Stimulated activated effector memory CD8-positive, alpha-beta T cell treated with anti-CD3 and anti-CD28 coated beads, Interleukin-12 subunit alpha, Interleukin-12 subunit beta, amount 100 ng/mL, for 72 hours (primary cell): ENCODE measurements around the gene GYPC.
"Not testable (repeated sequence)": the region's sequence is repeated elsewhere in the genome, so short reads cannot be mapped to it uniquely, and the experiment has no call there.

ENCODE experiments used
- ATAC-seq: fragments of 150-1000 bp; cut with Tn5 transposase; 2 replicates; pipeline ENCODE4 v1.10.0; 2021
- DNase-seq, 2 donors: peaks; one replicate each; pipeline ENCODE4 v3.0.0; 2021 to 2022; ENCODE audit warnings: low spot score in 2 of 2
- H3K27ac Mint-ChIP-seq: one replicate; pipeline ENCODE4 v1.8.0; 2022; ENCODE audit warnings: mild to moderate bottlenecking, mixed read lengths
- H3K36me3 Mint-ChIP-seq: one replicate; pipeline ENCODE4 v1.8.0; 2022; ENCODE audit warnings: mild to moderate bottlenecking, mixed read lengths
- H3K4me1 Mint-ChIP-seq: one replicate; pipeline ENCODE4 v1.8.0; 2022; ENCODE audit warnings: mixed read lengths
- H3K4me3 Mint-ChIP-seq: one replicate; pipeline ENCODE4 v1.8.0; 2022; ENCODE audit warnings: mild to moderate bottlenecking, mixed read lengths
- H3K9me3 Mint-ChIP-seq: one replicate; pipeline ENCODE4 v1.8.0; 2022; ENCODE audit warnings: mixed read lengths

Gene GYPC

GRCh38 chr2:126643972-126644371 is 12.0 kb upstream of the GYPC start:
- no peak overlapping the region for H3K4me3 Mint-ChIP-seq
- no peaks in the 10 kb centered on the region for H3K36me3 Mint-ChIP-seq
- H3K4me1 Mint-ChIP-seq: no peaks in the 10 kb centered on the region
- peak in 1 of 2 donors; percentile 20 for DNase-seq
- ATAC-seq: no peak
- H3K27ac Mint-ChIP-seq: peak overlapping the region; percentile 11
- no peaks in the 10 kb centered on the region for H3K9me3 Mint-ChIP-seq

- Mint-ChIP-seq H3K27ac (no peak overlapping the region), H3K4me1 (no peaks in the 10 kb centered on the region), H3K9me3 (no peaks in the 10 kb centered on the region), H3K4me3 (no peak overlapping the region), H3K36me3 (no peaks in the 10 kb centered on the region)
- peak in 1 of 2 donors; percentile 17 for DNase-seq
- ATAC-seq: no peak
These were observed 11.2 kb upstream of the GYPC start for GRCh38 chr2:126644630-126645191.

GRCh38 chr2:126645211-126645618 is 10.7 kb upstream of the GYPC start:
- ATAC-seq: no peak
- no peak overlapping the region for H3K27ac Mint-ChIP-seq

DNA sequence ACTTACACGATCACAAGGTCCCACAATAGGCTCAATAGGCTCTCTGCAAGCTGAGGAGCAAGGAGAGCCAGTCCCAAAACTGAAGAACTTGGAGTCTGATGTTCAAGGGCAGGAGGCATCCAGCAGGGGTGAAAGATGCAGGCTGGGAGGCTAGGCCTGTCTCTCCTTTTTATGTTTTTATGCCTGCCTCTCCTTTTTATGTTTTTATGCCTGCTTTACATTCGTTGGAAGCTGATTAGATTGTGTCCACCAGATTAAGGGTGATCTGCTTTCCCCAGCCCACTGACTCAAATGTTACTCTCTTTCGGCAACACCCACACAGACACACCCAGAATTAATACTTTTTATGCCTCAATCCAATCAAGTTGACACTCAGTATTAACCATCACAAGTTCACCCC is 9.9 kb upstream of the GYPC start:
- ATAC-seq (no peak), DNase-seq (peak in 1 of 2 donors; percentile 13)
- no peak overlapping the region for H3K27ac Mint-ChIP-seq
- H3K36me3 Mint-ChIP-seq: no peaks in the 10 kb centered on the region
- H3K9me3 Mint-ChIP-seq: no peaks in the 10 kb centered on the region
- H3K4me3 Mint-ChIP-seq: no peak overlapping the region
- no peaks in the 10 kb centered on the region for H3K4me1 Mint-ChIP-seq

More at GRCh38 chr2:126645211-126645618, 10.7 kb upstream of the GYPC start:
- Mint-ChIP-seq H3K9me3 (no peaks in the 10 kb centered on the region), H3K4me3 (no peak overlapping the region), H3K4me1 (no peaks in the 10 kb centered on the region), H3K36me3 (no peaks in the 10 kb centered on the region)
- DNase-seq: peak in 1 of 2 donors; percentile 35

DNA sequence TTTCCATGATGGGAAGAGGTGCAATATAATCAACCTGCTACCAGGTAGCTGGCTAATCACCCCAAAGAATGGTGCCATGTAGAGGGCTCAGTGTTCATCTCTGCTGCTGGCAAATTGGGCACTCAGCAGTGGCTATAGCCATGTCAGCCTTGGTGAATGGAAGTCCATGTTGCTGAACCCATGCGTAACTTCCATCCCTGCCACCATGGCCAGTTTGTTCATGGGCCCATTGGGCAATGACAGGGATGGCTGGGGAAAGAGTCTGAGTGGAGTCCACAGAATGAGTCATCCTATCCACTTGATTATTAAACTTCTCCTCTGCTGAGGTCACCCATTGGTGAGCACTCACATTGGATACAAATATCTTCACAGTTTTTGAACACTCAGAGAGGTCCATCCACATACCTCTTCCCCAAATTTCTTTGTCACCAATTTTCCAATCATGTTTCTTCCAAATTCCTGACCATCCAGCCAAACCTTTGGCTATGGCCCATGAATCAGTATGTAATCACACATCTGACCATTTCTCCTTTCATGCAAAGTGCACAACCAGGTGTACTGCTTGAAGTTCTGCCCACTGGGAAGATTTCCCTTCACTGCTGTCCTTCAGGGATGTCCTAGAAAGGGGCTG is 8.1 kb upstream of the GYPC start:
- not testable (repeated sequence) for H3K9me3 Mint-ChIP-seq, ATAC-seq, H3K4me3 Mint-ChIP-seq, H3K36me3 Mint-ChIP-seq, H3K4me1 Mint-ChIP-seq, H3K27ac Mint-ChIP-seq
- peak in 1 of 2 donors; percentile 32 for DNase-seq

DNA sequence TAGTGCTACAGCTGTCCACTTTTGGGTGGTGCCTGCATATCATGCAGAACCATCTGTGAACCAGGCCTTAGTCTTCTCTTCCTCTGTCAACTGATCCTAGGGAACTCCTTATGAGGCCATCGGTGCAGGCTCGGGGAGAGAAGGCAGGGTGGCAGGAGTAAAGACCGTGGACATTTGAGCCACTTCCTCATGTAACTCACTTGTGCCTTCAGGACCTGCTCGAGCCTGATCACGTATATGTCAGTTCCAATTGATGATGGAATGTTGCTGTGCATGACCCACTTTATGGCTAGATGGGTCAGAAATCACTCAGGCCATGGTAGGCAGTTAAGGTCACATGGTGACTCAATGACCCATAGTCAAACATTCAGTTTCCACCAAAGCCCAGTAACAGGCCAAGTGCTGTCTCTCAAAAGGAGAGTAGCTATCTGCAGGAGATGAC is 7.6 kb upstream of the GYPC start:
- ATAC-seq, H3K4me3 Mint-ChIP-seq, H3K9me3 Mint-ChIP-seq, H3K4me1 Mint-ChIP-seq, H3K36me3 Mint-ChIP-seq, H3K27ac Mint-ChIP-seq: not testable (repeated sequence)
- peak in 1 of 2 donors; percentile 38 for DNase-seq

DNA sequence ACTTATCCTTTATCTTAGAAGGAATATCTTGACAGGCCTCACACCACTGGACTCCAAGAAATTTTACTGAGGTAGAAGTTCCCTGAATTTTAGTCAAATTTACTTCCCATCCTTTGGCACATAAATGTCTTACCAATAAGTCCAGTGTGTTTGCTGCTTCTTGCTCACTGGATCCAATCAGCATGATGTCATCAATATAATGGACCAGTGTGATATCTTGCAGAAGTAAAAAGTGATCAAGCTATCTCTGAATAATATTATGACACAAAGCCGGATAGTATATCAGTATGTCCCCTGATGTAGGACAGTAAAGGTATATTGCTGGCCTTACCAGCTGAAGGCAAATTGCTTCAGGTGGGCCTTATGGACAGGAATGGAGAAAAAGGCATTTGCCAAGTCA is 6.9 kb upstream of the GYPC start:
- H3K4me3 Mint-ChIP-seq: no peak overlapping the region
- ATAC-seq (no peak), DNase-seq (no peak)
- no peak overlapping the region for H3K27ac Mint-ChIP-seq
- no peaks in the 10 kb centered on the region for H3K9me3 Mint-ChIP-seq
- no peaks in the 10 kb centered on the region for H3K4me1 Mint-ChIP-seq
- no peaks in the 10 kb centered on the region for H3K36me3 Mint-ChIP-seq

GRCh38 chr2:126650994-126651393 is 5.0 kb upstream of the GYPC start:
- ATAC-seq (no peak), DNase-seq (peak in 1 of 2 donors; percentile 32)
- no peaks in the 10 kb centered on the region for H3K9me3 Mint-ChIP-seq
- H3K4me3 Mint-ChIP-seq: no peak overlapping the region
- peaks cover 11% of the 10 kb centered on the region for H3K4me1 Mint-ChIP-seq
- peaks cover 5% of the 10 kb centered on the region for H3K36me3 Mint-ChIP-seq
- H3K27ac Mint-ChIP-seq: no peak overlapping the region

DNA sequence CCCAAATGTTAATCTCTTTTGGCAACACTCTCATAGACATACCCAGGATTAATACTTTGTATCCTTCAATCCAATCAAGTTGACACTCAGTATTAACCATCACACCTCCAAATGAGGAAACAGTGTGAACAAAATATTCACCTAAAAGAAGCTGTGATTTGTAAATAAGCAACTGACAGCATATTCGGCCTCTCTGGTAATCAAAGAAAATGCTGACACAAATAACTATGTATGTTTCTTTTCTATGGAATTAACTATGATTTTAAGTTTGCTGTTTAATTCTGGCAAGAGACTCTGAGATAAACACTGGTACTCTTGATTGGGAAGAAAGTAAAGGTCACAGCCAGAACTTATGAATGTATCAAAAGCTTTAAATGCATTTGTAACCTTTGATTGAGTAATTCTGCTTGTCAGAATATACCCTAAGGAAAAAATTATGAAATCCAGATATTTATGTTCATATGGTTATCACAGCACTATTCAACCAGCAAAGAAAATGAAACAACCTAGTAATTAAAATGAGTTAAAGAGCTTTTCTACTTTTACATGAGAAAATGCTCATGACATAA is 3.6 kb upstream of the GYPC start:
- no peak overlapping the region for H3K4me3 Mint-ChIP-seq
- H3K36me3 Mint-ChIP-seq: peaks cover 14% of the 10 kb centered on the region
- no peaks in the 10 kb centered on the region for H3K9me3 Mint-ChIP-seq
- no peak for DNase-seq
- ATAC-seq: no peak
- no peak overlapping the region for H3K27ac Mint-ChIP-seq
- H3K4me1 Mint-ChIP-seq: peaks cover 18% of the 10 kb centered on the region

DNA sequence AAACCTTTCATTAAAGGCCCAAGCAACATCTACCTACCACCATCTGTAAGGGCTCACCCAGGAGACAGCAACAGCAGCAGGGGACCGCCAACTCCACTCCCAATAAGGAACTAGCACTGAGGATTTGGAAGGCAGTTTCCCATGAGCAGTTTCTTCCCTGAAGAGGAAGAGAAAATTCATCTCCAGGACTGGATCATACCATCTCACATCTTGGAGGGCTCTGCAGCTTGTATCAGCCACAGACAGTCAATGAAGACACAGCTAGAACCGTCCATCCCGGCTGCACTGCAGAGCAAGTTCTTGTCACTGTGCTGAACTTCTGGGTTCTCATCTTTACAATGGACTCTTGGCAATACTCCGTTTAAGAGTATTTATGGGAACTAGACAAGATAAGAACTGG is 2.8 kb upstream of the GYPC start:
- Mint-ChIP-seq H3K9me3 (no peaks in the 10 kb centered on the region), H3K4me1 (peaks cover 25% of the 10 kb centered on the region), H3K4me3 (no peak overlapping the region), H3K36me3 (peaks cover 19% of the 10 kb centered on the region), H3K27ac (no peak overlapping the region)
- ATAC-seq (no peak), DNase-seq (peak in 1 of 2 donors; percentile 22)

- Mint-ChIP-seq H3K27ac (no peak overlapping the region), H3K4me1 (peaks cover 31% of the 10 kb centered on the region), H3K4me3 (no peak overlapping the region), H3K9me3 (no peaks in the 10 kb centered on the region), H3K36me3 (peaks cover 22% of the 10 kb centered on the region)
- DNase-seq (peak in 1 of 2 donors; percentile 35), ATAC-seq (no peak)
These were observed 2.2 kb upstream of the GYPC start for GRCh38 chr2:126653761-126654160.

DNA sequence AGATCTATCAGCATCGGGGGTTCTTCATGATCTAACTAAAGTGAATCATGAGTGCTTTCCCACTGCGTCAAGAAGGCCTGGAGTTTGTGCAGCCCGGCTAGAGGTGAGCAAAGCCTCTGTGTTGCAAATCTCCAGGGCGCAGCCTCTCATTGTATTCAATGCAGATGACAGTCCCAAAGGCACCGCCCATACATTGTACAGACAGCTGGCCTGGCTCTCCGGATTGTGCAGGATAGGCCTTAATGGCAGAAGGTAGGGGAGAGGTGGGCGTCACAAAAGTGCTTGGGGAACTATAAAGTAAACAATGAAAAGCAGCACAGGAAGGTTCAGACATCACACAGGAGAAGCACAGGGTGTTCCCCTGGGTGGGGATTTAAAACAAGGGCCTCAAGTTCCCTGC is 907 bp upstream of the GYPC start:
- peaks cover 34% of the 10 kb centered on the region for H3K36me3 Mint-ChIP-seq
- peak overlapping the region; percentile 96 for H3K4me3 Mint-ChIP-seq
- no peaks in the 10 kb centered on the region for H3K9me3 Mint-ChIP-seq
- peak overlapping the region; percentile 99 for H3K27ac Mint-ChIP-seq
- peaks cover 43% of the 10 kb centered on the region for H3K4me1 Mint-ChIP-seq
- DNase-seq: no peak
- ATAC-seq: no peak

DNA sequence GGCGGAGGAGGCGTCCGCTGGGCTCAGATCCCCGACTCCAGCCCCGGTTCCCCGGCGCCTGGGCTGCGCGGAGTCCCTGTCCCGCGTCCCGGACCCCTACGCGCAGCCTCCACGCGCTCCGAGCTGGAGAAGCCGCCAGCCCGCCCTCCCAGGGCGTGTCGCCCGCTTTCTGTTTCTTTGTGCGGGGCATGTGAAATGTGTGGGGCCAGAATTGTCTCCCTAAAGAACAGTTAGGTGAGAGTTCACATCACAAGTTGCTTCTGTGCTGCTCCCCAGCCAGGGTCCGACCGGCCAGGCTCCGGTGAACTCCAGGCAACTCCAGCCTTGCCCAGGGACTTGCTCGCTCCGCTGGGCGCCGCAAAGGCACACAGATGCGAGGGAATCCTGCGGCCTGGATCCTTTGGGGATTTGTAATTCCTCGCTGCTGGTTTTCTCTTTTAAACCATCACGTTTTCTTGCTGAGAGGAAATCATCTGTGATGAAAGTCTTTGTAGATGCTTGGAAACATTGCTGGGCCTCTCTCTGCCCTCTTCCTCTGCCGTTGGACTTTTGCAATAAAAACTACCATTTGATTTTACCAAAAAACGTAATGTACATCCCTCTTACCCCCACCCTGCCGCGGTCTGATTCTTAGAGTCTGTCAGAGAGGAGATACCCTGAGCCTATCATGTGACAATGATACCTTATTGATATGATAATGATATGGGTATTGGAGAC is 631 bp downstream of the GYPC start:
- Mint-ChIP-seq H3K4me1 (peaks cover 59% of the 10 kb centered on the region), H3K36me3 (peaks cover 41% of the 10 kb centered on the region), H3K4me3 (peak overlapping the region; percentile 96), H3K9me3 (no peaks in the 10 kb centered on the region), H3K27ac (peak overlapping the region; percentile 99)
- DNase-seq (peak in 1 of 2 donors; percentile 25), ATAC-seq (peak; percentile 50)

- Mint-ChIP-seq H3K4me1 (peaks cover 65% of the 10 kb centered on the region), H3K36me3 (peaks cover 46% of the 10 kb centered on the region), H3K9me3 (no peaks in the 10 kb centered on the region)
These were observed 1.2 kb downstream of the GYPC start for GRCh38 chr2:126657148-126657635.

GRCh38 chr2:126657636-126658318 is 1.8 kb downstream of the GYPC start:
- H3K4me3 Mint-ChIP-seq: peak overlapping the region; percentile 96
- no peaks in the 10 kb centered on the region for H3K9me3 Mint-ChIP-seq
- DNase-seq (peak; percentile 47 to 79), ATAC-seq (peak; percentile 91)
- H3K36me3 Mint-ChIP-seq: peaks cover 46% of the 10 kb centered on the region
- H3K4me1 Mint-ChIP-seq: peaks cover 71% of the 10 kb centered on the region
- H3K27ac Mint-ChIP-seq: peak overlapping the region; percentile 99

More at GRCh38 chr2:126657148-126657635, 1.2 kb downstream of the GYPC start:
- Mint-ChIP-seq H3K27ac (peak overlapping the region; percentile 99), H3K4me3 (peak overlapping the region; percentile 96)
- peak; percentile 45 for ATAC-seq
- peak; percentile 34 to 72 for DNase-seq
